Measurements from ENCODE around the gene RASAL3.

DNA sequence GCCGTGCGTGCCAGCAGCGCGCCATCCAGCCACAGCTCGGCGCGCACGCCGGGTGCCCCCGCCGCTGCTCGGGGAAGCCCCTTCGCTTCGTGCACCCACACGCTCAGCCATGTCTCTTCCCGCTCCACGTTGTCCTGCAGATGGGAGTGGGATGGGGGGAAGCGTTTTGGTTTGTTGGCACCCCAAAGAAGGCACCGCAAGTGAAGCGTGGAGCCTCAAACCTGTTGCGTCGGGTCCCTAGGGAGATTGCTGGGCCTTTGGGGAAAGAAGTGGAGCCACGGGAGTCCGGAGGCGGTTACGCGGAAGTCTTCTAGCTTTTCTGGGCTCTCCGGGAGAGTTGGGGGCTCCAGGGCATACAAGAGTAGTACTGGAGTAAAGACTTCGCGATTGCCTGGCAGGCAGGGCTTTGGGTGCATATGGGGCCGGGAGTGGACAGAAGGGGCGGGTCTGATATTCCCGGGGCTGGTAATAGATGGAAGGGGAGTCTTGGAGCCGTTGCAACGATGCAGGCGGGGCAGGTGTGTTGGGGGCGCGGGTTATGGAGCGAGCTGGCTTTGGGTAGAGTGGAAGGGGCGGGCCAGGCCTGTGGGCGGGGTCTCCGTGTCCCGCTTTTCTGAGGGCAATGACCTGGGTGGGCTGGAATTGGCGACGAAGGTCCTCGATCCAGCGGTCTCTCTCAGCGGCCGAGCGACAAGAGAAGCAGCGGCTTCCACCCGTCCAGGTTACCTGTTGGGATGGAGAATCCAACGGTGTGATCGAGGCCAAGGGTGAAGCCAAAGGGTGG is 6.5 kb downstream of the RASAL3 start:
- TF ChIP-seq, protein P1, sequence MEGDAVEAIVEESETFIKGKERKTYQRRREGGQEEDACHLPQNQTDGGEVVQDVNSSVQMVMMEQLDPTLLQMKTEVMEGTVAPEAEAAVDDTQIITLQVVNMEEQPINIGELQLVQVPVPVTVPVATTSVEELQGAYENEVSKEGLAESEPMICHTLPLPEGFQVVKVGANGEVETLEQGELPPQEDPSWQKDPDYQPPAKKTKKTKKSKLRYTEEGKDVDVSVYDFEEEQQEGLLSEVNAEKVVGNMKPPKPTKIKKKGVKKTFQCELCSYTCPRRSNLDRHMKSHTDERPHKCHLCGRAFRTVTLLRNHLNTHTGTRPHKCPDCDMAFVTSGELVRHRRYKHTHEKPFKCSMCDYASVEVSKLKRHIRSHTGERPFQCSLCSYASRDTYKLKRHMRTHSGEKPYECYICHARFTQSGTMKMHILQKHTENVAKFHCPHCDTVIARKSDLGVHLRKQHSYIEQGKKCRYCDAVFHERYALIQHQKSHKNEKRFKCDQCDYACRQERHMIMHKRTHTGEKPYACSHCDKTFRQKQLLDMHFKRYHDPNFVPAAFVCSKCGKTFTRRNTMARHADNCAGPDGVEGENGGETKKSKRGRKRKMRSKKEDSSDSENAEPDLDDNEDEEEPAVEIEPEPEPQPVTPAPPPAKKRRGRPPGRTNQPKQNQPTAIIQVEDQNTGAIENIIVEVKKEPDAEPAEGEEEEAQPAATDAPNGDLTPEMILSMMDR (conservative IDR thresholded peaks at IDR 0.05; ENCODE audit: low read depth, low read length), result no peak
- no peak for TF ChIP-seq EZH2 (IDR thresholded peaks at IDR 0.05; ENCODE audit: low read length, unreplicated experiment)

Measured in PC-3 (cell line).